ENCODE measurements around the gene TRIM17.

TRIM17 gene

DNA sequence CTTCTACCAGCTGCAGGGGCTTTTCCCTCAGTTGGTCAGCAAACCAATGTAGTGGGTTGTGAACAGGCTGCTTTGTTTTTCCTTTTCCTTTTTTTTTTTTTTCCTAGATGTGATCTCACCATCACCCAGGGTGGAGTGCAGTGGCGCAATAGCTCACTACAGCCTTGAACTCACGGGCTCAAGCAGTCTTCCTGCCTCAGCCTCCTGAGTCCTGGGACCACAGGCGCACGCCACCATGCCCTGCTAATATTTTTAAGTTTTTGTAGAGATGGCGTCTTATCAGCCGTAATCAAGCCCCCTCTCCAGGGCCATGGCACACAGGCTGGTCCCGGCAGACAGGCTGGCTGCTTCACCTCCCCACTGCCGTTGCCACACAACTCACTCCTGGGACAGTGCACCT, 6.6 kb downstream of the TRIM17 start:
- Histone ChIP-seq H3K79me2 (ENCODE audit: insufficient read depth, low read depth) (peaks cover 15% of the 10 kb centered on the region), H3K27me3 (ENCODE audit: insufficient read depth, low read depth) (no peaks in the 10 kb centered on the region), H3K4me1 (ENCODE audit: low read depth, poor library complexity, severe bottlenecking) (peaks cover 12% of the 10 kb centered on the region), H3K36me3 (ENCODE audit: insufficient read depth) (no peaks in the 10 kb centered on the region), H2AFZ (ENCODE audit: low read depth) (no peak overlapping the region), H3K4me2 (no peak overlapping the region), H3K27ac (no peak overlapping the region), H3K4me3 (IDR thresholded peaks at IDR 0.05; ENCODE audit: insufficient read depth, low read depth, low read length) (no peak overlapping the region), H4K20me1 (ENCODE audit: insufficient read depth) (no peaks in the 10 kb centered on the region; the same call in 1 of the 2 replicates), H3K9ac (no peak overlapping the region)
- TF ChIP-seq, protein P1, sequence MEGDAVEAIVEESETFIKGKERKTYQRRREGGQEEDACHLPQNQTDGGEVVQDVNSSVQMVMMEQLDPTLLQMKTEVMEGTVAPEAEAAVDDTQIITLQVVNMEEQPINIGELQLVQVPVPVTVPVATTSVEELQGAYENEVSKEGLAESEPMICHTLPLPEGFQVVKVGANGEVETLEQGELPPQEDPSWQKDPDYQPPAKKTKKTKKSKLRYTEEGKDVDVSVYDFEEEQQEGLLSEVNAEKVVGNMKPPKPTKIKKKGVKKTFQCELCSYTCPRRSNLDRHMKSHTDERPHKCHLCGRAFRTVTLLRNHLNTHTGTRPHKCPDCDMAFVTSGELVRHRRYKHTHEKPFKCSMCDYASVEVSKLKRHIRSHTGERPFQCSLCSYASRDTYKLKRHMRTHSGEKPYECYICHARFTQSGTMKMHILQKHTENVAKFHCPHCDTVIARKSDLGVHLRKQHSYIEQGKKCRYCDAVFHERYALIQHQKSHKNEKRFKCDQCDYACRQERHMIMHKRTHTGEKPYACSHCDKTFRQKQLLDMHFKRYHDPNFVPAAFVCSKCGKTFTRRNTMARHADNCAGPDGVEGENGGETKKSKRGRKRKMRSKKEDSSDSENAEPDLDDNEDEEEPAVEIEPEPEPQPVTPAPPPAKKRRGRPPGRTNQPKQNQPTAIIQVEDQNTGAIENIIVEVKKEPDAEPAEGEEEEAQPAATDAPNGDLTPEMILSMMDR (conservative IDR thresholded peaks at IDR 0.05; ENCODE audit: low read depth, low read length) = no peak

DNA sequence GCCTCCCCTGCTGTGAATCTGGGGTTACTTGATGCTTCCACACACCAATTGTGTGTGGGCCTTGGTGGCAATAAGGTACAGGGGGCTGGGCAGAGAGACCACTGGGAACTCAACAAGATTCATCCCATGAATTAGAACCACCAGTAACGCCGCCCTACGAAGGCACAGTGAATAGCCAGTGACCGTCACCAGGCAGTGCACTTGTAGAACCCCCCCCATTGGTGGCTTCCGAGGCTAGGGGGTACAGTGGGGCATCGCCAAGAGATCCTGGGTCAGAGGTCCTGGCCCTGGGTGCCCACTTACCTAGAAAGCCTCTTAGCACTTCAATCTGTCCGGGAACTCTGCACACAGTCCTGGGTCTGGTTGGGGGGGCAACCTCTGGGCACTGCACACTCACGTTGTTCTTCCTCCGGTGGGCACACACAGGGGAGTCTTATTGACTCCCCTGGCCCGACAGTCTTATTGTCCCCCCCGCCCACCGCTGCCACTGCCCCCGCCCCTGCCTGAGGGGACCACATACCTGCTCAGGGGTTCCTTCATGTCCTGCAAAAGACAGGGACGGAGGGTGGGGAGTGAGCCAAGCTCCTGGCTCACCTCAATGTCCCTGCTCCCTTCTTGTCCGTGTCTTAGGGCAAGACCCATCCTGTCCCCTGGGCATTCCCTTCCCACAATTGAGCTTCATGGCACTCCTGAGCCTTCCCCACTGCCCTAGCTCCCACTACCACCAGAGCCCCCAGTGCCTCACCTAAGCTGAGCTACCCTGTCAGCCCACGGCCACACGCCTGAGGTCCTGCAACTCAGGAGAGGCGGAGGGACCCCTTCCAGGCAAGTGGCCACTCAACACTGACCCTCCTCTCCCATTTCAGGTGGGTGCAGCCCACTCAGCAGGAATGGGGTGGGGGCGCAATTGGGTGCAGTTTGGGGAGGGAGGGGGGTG, 7.5 kb downstream of the TRIM17 start:
- no peak overlapping the region for H3K27ac ChIP-seq
- H4K20me1 ChIP-seq (ENCODE audit: insufficient read depth) = no peaks in the 10 kb centered on the region; the same call in 1 of the 2 replicates
- H3K79me2 ChIP-seq (ENCODE audit: insufficient read depth, low read depth) = peaks cover 24% of the 10 kb centered on the region
- H3K4me2 ChIP-seq = no peak overlapping the region
- H3K36me3 ChIP-seq (ENCODE audit: insufficient read depth) = no peaks in the 10 kb centered on the region; the same call in 1 of the 2 replicates
- no peaks in the 10 kb centered on the region for H3K27me3 ChIP-seq (ENCODE audit: insufficient read depth, low read depth)
- no peak overlapping the region for H3K9ac ChIP-seq
- H3K4me3 ChIP-seq (IDR thresholded peaks at IDR 0.05; ENCODE audit: insufficient read depth, low read depth, low read length) = no peak overlapping the region
- H2AFZ ChIP-seq (ENCODE audit: low read depth) = no peak overlapping the region
- H3K4me1 ChIP-seq (ENCODE audit: low read depth, poor library complexity, severe bottlenecking) = peaks cover 21% of the 10 kb centered on the region
- TF ChIP-seq, protein P1 (conservative IDR thresholded peaks at IDR 0.05; ENCODE audit: low read depth, low read length) = no peak

DNA sequence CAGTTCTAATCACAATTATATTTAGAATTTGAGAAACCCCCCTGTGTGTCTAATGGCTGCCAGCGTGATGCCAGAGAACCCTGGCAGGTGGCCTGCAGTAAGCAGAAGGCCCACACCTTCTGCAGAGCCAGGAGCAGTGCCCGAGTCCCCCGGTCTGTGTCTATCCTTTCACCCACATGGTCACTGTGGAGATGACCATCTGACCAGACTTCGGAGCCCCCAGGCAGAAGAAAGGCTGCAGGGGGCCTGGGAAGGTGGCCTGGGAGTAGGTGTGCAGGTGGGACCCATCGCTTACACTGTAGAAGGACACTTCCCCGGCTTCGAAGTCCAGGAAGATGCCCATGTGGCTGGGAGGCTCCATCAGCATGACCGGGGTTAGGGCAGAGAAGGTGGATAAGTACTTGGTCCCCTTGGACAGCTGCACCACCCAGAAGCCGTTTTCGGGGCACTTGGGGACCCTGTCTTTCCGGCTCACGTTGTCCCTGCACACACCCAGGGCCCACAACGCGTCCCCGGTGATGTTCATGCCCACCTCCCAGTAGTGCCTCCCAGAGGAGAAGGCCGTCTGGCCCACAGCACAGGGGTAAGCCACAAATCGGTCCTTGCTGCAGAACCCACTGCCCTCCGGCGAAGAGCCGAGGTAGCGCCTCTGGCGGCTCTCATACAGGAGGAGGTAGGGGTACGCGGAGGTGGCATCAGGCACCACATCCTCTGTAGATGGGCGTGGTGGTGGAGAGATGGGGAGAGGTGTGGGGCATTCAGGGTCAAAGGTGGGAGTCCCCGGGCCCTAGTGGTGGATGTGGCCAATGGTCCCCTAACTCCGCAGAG, 8.4 kb downstream of the TRIM17 start:
- Histone ChIP-seq H3K79me2 (ENCODE audit: insufficient read depth, low read depth) (peaks cover 33% of the 10 kb centered on the region), H2AFZ (ENCODE audit: low read depth) (no peak overlapping the region), H3K4me3 (IDR thresholded peaks at IDR 0.05; ENCODE audit: insufficient read depth, low read depth, low read length) (no peak overlapping the region)

More for the DNA sequence above, 8.4 kb downstream of the TRIM17 start:
- H3K36me3 ChIP-seq (ENCODE audit: insufficient read depth) = no peaks in the 10 kb centered on the region; the same call in 1 of the 2 replicates
- peak overlapping the region; percentile 90; the same call in 1 of the 2 replicates for H3K4me2 ChIP-seq
- peaks cover 23% of the 10 kb centered on the region for H3K4me1 ChIP-seq (ENCODE audit: low read depth, poor library complexity, severe bottlenecking)
- H3K27me3 ChIP-seq (ENCODE audit: insufficient read depth, low read depth) = no peaks in the 10 kb centered on the region
- TF ChIP-seq, protein P1 (conservative IDR thresholded peaks at IDR 0.05; ENCODE audit: low read depth, low read length) = no peak
- no peaks in the 10 kb centered on the region; the same call in 1 of the 2 replicates for H4K20me1 ChIP-seq (ENCODE audit: insufficient read depth)
- H3K27ac ChIP-seq = no peak overlapping the region
- H3K9ac ChIP-seq = no peak overlapping the region

Measured in KMS-11 (cell line).